HG02759 (cell line): ENCODE results near the gene ABCE1.

Experiments used
- ATAC-seq: cut with Tn5 transposase; IDR thresholded peaks from one replicate; pipeline ENCODE4 v1.9.1; 2021; ENCODE audit warnings: mild to moderate bottlenecking, moderate library complexity; ENCODE audit not compliant: unreplicated experiment

ABCE1 gene

DNA sequence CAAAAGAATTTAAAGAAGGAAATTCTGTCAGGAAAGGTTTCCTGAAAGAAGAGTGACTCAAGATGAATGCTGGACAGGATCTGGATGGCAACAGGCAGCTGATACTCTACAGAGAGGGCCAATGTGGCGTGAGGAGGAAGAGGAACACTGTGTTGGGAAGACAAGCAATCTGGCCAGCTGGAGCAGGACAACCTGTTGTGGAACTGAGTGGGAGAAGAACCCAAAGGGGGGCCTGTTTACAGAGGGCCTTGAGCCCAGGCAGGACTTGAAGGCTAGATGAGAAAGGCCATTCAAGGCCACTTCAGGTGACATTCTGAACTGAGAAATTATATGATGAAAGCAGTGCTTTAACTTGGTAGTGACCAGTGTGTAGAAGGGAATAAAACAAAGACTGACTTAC lies 73.8 kb downstream of the ABCE1 start:
- no peak for ATAC-seq

DNA sequence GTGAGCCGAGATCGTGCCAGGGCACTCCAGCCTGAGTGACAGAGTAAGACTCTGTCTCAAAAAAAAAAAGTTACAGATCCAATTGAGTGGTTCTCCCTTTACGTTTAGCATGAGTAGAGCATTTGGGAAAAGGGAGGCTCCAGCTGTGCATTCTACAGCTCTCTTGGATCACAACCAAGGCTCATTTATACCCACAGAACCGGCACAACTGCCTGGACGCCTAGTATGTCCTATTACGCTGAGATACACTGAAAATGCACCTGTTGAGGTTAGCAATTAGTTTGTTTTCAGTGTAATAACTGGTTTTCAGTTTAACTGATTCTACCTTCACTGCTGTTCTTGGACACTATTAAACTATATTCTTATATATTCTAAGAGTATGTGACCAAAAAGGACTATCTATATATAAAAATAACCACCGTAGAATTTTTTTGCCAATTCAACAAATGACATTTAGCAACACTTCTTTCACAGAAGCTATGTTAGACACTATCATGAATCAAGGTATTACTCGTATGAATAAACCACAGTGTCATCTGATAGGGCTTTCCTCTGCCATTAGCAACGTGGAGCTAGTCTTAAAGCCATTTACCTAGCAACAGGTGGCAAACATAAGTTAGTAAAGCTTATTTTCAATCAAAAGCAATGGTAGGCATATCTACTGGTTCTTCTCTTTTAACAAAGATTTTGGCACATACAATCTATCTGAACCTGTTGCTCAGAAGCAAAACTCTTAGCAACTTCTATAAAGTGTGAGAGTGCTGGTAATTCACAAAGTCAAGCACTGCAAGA lies 78.7 kb downstream of the ABCE1 start:
- ATAC-seq, result no peak

DNA sequence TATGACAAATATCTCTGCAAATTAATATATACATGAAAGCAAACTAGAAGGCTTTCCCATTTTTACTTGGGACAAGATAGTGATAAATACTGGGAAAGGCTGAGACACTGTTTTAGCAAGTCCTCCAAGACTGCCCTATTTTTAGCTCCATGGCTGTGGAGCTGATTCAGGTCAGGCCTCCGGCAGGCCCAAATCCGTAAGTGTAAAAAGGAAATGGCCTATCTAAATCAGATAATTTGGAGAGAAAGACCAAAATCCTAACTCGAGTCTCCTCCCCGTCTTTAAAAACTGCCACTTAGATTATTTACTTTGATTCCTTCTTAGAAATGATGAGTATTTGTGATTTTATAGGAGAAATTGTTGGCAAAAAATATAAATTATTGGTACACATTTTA lies 79.4 kb downstream of the ABCE1 start:
- ATAC-seq, result no peak

DNA sequence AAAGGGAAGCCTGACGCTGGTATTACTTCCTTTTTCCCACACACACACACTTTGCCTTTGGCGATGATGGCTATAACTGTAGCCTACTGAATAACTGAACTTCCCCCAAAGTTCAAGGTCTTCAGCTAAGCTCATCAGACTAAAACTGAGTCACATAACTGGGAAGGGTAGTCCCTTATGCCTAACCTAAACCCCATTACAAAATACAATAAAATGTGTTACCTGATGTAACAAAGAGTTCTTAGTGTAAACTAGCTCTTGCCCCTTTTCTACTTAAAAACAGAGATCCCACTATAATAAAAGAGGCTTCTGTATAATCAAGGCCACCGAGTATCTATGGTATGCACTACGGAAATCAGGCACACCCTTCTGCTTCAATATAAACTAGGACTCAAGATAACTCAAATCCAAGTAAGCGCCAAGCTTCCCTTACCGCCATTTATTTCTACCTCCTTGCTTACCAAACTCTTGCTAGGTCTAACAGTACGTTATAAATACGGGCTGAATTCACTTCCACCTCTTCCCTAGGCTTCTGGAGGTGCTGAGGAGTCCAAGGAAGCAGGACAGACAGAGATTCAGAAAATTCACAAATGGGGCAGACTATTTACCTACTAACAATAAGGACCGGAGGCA lies 79.9 kb downstream of the ABCE1 start:
- ATAC-seq, result no peak

DNA sequence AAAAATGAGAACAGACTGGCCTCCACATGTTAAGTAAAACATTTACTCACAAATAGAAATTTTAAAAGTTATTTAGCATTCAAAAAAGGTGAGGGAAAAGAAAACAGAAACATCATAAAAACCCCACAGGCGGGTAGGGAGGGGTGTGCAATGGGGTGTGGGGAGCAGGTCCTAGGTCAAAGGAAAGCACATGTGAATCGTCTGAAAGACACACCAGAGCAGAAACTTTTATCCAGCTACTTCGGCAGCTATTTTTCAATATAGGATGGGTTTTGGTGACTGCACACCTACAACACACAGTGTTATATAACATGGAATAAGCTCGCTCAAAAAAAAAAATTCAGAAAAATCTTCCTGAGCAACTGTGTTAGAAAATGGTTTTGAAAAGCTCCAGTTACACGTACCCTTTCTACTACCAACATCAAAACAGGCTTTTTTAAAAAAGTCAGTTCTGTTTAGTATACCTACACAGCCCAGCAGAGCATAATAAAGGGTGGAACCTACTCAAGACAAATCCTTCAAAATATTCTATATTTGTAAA lies 80.7 kb downstream of the ABCE1 start:
- ATAC-seq, result no peak
